EH (cell line): ENCODE data around the gene STRA6.
"Not testable (repeated sequence)": the region's sequence is repeated elsewhere in the genome, so short reads cannot be mapped to it uniquely, and the experiment has no call there.

ENCODE experiments used
- DNase-seq: peaks from one replicate; pipeline ENCODE4 v3.0.0-alpha.2; 2015; ENCODE audit warnings: low read depth

STRA6 gene

DNA sequence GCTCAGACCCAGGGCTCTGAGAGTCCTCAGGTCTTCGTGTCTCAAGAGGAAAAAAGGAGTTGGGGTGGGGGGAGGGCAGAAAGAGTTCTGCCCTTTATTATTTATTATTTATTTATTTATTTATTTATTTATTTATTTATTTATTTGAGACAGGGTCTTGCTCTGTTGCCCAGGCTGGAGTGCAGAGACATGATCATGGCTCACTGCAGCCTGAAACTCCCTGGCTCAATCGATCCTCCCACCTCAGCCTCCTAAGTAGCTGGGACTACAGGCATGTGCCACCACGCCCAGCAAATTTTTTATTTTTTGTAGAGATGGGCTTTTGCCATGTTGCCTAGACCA lies 40.4 kb downstream of the STRA6 start:
- not testable (repeated sequence) for DNase-seq

- not testable (repeated sequence) for DNase-seq
Observed at GRCh38 chr15:74160390-74160789, 42.2 kb downstream of the STRA6 start.

GRCh38 chr15:74159773-74160172 lies 42.8 kb downstream of the STRA6 start:
- no peak for DNase-seq

GRCh38 chr15:74158855-74159650 lies 43.5 kb downstream of the STRA6 start:
- DNase-seq: no peak

DNA sequence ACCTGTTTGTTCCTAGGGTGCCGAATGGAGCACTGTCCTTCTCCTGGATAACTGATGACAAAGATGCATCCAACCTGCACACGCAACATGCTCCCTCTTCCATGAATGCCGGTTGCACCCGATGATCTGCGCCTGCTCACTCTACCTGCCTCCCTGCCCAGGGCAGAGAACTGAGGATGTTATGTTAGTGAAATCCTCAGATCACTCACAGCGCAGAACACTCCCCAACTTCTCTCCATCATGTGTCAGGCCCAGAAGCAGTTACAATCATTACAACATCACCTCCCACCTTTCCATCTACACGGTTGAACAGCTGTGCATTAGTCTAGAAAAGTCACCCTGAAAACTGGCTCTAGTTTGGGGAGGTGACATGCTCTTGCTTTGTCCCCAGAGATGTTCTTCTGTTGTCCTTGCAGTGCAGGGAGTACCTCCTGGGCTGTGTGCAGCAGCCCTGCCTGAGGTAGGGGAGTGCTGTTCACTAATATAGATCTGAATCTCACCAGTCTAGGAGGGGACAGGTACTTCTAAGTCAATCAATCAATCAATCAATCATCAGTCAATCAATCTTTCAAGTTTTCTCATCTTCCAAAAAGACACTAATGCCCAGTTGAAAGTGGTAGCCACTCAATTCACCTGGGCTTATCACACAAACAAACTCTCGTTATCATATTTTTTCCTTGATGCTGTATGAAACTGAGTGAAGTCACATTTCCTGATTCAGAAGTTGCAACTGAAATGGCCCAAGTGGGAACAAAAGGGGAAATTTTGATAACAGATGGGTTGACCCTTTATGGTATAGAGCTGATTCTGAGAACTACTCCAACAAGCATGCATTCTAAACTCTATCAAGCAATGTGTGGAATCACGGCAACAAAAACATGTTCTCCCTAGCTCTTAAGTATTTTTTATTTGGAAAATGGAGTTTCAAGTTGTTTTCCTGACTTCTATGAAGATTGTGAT lies 44.4 kb downstream of the STRA6 start:
- DNase-seq: no peak

- DNase-seq: peak; percentile 63
Observed at GRCh38 chr15:74156678-74157411, 45.7 kb downstream of the STRA6 start.

DNA sequence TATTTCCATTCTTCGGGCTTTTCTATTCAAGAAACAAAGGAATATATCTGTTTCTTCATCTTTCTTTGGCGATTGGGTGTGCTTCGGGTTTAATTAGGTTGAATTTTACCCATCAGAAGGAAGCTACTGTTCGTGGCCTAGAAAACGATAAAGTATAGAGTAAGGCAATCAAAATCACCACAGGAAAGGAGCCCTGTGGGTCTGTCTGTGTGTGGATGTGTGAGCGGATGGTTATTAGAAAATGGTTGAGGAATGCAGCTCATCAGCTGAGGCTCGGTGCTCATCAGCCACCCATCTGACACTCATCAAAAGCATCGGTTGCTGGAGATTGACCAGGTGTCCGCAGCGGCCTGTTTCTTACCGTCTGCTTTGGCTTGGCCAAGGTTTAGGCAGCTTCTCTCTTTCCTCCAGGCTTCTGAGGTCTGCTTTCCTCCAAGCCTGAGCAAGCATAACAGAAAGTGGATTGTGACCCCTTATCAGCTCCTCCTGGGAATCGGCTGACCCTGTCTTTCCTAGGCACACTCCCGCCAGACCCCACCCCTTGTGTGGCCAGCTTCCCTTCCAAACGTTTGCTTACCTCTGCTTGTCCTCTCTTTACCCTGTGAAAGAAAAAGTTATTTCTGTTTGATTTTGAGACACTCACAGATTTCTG lies 46.7 kb downstream of the STRA6 start:
- no peak for DNase-seq

- no peak for DNase-seq
Observed at GRCh38 chr15:74147051-74147450, 55.5 kb downstream of the STRA6 start.

DNA sequence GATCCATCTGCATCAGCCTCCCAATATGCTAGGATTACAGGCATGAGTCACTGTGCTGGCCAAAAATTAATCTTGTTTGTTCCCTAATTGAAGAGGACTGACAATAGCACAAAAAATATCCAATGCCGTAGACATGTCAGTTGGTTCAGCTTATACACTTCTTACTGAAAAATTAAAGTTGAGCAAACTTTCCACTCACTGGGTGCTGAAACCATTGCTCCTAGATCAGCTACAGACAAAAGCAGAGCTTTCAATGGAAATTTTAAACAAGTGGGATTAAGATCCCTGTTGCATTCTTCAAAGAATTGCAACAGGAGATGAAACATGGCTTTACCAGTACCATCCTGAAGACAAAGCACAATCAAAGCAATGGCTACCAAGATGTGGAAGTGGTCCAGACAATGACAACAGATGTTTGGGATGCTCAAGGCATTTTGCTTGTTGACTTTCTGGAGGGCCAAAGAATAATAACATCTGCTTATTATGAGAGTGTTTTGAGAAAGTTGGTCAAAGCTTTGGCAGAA lies 56.2 kb downstream of the STRA6 start:
- DNase-seq: no peak

- DNase-seq: no peak
Observed at GRCh38 chr15:74144153-74144775, 58.3 kb downstream of the STRA6 start.

GRCh38 chr15:74141591-74141990 lies 61.0 kb downstream of the STRA6 start:
- DNase-seq: no peak

DNA sequence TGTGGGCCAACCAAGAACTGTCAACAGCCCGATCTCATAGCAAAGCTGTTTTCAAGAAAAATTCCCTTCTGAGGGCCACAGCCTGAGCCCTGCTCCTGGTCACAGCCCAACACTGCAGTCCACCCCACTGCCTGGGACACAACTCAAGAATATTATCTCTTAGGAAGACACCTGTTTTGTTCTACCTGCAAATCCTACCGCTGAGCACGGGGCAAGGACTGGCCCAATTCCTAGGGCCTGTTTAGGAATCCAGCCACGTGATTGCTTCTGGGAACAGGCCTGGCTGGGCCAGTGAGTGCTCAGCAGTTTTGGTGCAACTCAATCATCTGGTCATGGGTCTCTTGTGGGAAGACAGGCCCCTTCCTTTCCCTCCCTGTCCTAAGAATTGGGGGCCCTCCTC lies 63.9 kb downstream of the STRA6 start:
- DNase-seq: no peak

GRCh38 chr15:74137537-74137894 lies 65.1 kb downstream of the STRA6 start:
- DNase-seq: no peak

- DNase-seq: no peak
Observed at GRCh38 chr15:74136814-74137536, 65.6 kb downstream of the STRA6 start.

GRCh38 chr15:74136540-74136813 lies 66.1 kb downstream of the STRA6 start:
- no peak for DNase-seq

GRCh38 chr15:74135041-74135565 lies 67.5 kb downstream of the STRA6 start:
- no peak for DNase-seq

GRCh38 chr15:74134387-74135027 lies 68.1 kb downstream of the STRA6 start:
- peak; percentile 47 for DNase-seq

DNA sequence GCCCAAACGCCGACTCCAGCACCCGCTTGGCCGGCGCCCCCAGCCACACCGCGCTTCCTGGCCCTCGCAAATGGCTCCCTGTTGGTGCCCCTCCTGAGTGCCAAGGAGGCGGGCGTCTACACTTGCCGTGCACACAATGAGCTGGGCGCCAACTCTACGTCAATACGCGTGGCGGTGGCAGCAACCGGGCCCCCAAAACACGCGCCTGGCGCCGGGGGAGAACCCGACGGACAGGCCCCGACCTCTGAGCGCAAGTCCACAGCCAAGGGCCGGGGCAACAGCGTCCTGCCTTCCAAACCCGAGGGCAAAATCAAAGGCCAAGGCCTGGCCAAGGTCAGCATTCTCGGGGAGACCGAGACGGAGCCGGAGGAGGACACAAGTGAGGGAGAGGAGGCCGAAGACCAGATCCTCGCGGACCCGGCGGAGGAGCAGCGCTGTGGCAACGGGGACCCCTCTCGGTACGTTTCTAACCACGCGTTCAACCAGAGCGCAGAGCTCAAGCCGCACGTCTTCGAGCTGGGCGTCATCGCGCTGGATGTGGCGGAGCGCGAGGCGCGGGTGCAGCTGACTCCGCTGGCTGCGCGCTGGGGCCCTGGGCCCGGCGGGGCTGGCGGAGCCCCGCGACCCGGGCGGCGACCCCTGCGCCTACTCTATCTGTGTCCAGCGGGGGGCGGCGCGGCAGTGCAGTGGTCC lies 68.7 kb downstream of the STRA6 start:
- DNase-seq: no peak
